Muscle layer of duodenum (tissue), 2 donors: ENCODE results near the gene TBC1D22A.

ENCODE experiments used
- H3K27ac ChIP-seq: one replicate; pipeline ENCODE4 v1.7.0; 2013; ENCODE audit warnings: mild to moderate bottlenecking, low read length
- H3K27me3 ChIP-seq: one replicate; pipeline ENCODE4 v1.7.0; 2013; ENCODE audit warnings: low read depth, mild to moderate bottlenecking, control low read depth, low read length
- H3K36me3 ChIP-seq, 2 donors: one replicate each; pipeline ENCODE4 v1.7.0; 2013; ENCODE audit warnings: low read length in 2 of 2, control low read depth in 1 of 2, mild to moderate bottlenecking in 1 of 2; ENCODE audit not compliant: insufficient read depth in 2 of 2, control insufficient read depth in 1 of 2
- H3K4me1 ChIP-seq, 2 donors: one replicate each; pipeline ENCODE4 v1.7.0; 2013; ENCODE audit warnings: low read length in 2 of 2, mild to moderate bottlenecking in 2 of 2, control low read depth in 1 of 2, moderate library complexity in 1 of 2; ENCODE audit not compliant: insufficient read depth in 2 of 2, control insufficient read depth in 1 of 2
- H3K4me3 ChIP-seq, 2 donors: one replicate each; pipeline ENCODE4 v1.7.0; 2013; ENCODE audit warnings: low read length in 2 of 2, low read depth in 1 of 2, mild to moderate bottlenecking in 1 of 2
- H3K9me3 ChIP-seq, 2 donors: one replicate each; pipeline ENCODE4 v1.7.0; 2013; ENCODE audit warnings: low read length in 2 of 2, control low read depth in 1 of 2, mild to moderate bottlenecking in 1 of 2; ENCODE audit not compliant: control insufficient read depth in 1 of 2
- donor health status: healthy.

Gene TBC1D22A

DNA sequence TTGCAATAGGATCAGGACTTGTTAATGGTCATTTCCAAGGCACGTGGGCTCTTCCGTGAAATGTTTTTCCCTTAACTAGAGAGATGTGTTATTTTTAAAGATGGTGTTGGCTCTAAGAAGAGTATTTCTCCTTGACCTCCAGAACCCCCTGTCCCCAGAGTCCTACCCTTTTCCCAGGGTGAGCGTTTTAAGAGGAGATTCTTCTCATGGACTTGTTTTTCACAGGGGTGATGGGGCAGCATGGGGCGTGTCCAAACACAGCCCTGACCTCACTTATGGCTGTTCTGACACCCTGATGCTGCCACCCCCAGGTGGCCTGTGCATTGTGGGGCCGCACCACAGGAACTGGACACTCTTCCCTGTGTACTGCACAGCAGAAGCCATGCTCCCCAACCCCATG is 335.7 kb downstream of the TBC1D22A start:
- Histone ChIP-seq H3K27ac (no peak overlapping the region), H3K4me1 (no peaks in the 10 kb centered on the region), H3K4me3 (no peak overlapping the region), H3K27me3 (no peaks in the 10 kb centered on the region), H3K9me3 (no peaks in the 10 kb centered on the region), H3K36me3 (peaks cover 3 to 11% of the 10 kb centered on the region in 2 donors)

DNA sequence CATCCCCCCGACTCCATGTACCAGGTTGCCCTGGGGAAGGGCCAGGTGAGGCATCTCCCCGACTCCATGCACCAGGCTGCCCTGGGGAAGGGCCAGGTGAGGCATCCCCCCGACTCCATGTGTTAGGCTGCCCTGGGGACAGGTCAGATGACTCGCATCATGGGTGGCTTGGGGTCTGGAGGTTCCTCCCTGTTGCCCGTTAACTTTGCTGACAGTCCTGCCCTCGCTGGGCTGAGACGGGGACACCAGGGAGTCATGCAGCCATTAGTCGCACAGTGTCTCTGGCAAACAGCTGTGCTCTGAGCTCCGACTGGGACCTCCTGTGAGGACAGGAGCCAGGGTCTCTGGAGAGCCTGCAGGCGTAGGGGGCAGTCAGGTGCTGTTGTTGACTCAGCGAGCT is 336.1 kb downstream of the TBC1D22A start:
- no peak overlapping the region for H3K4me3 ChIP-seq
- H3K9me3 ChIP-seq = no peaks in the 10 kb centered on the region
- no peak overlapping the region for H3K27ac ChIP-seq
- H3K4me1 ChIP-seq = no peaks in the 10 kb centered on the region
- no peaks in the 10 kb centered on the region for H3K27me3 ChIP-seq
- peaks cover 3 to 11% of the 10 kb centered on the region in 2 donors for H3K36me3 ChIP-seq

DNA sequence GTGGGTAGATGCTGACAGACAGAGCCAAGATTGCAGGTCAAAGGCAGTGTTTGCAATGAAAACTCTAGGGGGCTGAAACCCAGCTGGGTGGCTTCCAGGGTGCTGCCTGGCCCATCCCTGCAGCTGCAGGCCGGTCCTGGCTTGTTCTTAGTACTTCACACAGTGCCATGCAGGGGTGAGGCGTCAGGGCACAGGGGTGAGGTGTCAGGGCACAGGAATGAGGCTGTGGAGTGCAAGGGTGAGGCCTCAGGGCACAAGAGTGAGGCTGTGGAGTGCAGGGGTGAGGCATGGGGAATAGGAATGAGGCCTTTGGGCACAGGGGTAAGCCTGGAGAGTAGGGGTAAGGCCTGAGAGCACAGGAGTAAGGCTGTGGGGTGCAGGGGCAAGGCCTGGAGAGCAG is 337.6 kb downstream of the TBC1D22A start:
- no peaks in the 10 kb centered on the region for H3K9me3 ChIP-seq
- H3K27ac ChIP-seq = no peak overlapping the region
- no peaks in the 10 kb centered on the region for H3K4me1 ChIP-seq
- H3K36me3 ChIP-seq = peaks cover 3 to 11% of the 10 kb centered on the region in 2 donors
- H3K4me3 ChIP-seq = no peak overlapping the region
- H3K27me3 ChIP-seq = no peaks in the 10 kb centered on the region

DNA sequence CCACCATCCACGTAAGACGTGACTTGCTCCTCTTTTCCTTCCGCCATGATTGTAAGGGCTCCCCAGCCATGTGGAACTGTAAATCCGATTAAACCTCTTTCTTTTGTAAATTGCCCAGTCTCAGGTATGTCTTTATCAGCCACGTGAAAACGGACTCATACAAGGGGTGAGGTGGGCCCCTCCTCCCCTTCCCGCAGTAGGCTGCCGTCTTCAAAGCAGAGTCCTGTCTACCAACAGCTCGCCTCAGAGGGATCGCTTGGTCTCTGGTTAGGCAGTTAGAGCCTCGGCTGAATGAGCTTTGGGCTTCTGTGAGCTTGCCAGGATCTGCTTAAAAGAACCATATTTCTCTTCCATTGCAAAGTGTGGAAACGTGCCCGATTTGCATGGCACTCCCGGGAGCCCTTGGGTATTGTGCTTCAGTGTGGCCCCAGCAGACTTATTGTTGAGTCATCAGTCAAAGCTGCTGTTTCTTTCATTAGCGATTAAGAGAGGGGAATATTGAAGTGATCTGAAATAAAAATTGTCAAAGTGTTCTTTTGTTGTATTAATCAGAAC is 338.3 kb downstream of the TBC1D22A start:
- no peak overlapping the region for H3K27ac ChIP-seq
- no peaks in the 10 kb centered on the region for H3K4me1 ChIP-seq
- no peak overlapping the region for H3K4me3 ChIP-seq
- no peaks in the 10 kb centered on the region for H3K27me3 ChIP-seq
- H3K9me3 ChIP-seq = no peaks in the 10 kb centered on the region
- H3K36me3 ChIP-seq = peaks cover 3 to 11% of the 10 kb centered on the region in 2 donors

DNA sequence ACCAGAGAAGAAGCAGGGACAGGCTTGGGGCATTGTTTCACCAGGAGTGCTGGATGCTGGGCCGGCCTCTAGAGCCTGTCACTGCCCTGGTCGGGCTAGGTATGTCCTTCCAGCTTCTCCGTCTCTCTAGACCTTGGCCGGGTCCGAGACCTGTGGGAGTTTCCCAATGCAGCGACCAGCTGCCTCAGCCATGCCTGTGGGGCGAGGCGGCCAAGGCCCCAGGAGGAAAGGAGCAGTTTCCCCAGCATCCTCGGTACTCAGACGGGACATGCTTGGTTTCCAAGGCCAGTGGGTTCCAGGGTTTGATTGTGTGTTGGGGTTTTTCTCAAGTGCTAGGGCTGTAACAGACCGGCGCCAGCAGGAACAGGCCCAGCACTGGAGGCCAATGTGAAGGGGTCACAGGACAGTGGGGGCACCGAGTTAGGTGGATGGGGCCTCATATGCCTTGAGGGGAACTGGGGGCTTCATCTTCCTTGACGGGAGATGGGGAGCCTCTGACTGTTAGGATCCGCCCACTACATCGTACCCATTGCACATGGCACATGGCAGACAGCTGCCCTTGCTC is 339.0 kb downstream of the TBC1D22A start:
- Histone ChIP-seq H3K4me3 (no peak overlapping the region), H3K27ac (no peak overlapping the region), H3K36me3 (peaks cover 3 to 11% of the 10 kb centered on the region in 2 donors), H3K9me3 (no peaks in the 10 kb centered on the region), H3K4me1 (no peaks in the 10 kb centered on the region), H3K27me3 (no peaks in the 10 kb centered on the region)

DNA sequence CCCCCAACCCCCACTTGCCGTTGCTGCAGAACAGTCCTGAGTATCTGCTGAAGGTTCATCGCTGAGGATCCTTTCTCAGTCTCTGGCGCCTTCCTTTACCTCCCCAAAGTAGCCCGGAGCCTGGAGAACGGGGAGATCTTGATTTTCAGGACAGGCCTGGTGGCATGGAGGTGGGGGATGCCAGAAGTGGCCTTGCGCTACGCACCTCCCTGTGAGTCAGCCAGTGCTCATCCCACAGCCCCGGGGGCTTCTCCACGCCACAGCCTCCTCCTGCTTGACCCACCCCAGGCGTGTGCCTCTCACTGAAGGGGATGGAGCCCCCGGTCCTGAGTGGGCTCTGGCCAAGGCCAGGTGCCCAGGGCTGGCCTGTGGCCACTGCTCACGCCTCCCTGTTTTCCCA is 339.6 kb downstream of the TBC1D22A start:
- H3K27me3 ChIP-seq = no peaks in the 10 kb centered on the region
- no peaks in the 10 kb centered on the region for H3K4me1 ChIP-seq
- peaks cover 3 to 11% of the 10 kb centered on the region in 2 donors for H3K36me3 ChIP-seq
- H3K4me3 ChIP-seq = no peak overlapping the region
- no peak overlapping the region for H3K27ac ChIP-seq
- no peaks in the 10 kb centered on the region for H3K9me3 ChIP-seq

DNA sequence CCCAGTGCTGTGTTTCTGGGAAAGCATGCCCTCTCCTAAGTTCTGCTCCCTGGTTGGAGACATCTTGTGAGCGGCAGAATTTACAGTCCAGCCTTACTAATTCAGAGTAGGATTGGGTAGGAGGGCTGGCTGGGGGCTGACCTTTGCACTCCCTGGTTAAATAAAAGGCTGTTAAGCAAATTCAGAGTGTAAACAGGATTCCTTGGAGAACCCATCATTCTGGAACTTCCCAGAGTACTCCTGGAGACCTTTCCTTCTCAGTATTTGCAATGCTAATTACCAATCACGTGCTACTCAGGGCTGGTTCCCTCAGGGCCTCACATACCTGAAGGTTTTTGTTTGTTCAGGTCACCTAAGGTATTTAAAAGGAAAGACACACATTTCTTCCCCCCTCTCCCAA is 340.2 kb downstream of the TBC1D22A start:
- Histone ChIP-seq H3K4me3 (no peak overlapping the region), H3K27me3 (no peaks in the 10 kb centered on the region), H3K36me3 (peaks cover 3 to 11% of the 10 kb centered on the region in 2 donors), H3K9me3 (no peaks in the 10 kb centered on the region), H3K27ac (no peak overlapping the region), H3K4me1 (no peaks in the 10 kb centered on the region)

DNA sequence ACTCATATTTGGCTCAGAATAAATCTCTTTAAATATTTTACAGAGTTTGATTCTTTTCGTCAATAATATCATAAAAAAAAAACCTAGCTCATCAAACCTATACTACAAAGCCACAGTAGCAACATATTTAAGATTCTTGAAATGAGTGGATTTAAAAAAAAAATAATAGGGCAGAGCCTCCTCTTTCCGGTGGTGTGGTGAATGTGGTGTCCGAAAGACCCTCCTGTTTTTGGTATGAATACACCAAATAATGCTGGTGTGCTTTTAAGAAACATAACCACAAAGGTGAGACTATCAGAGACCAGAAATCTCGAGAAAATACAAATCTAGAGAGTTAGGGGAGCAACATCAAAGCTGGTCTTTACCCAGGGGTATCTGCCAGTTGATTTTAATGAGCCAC is 342.6 kb downstream of the TBC1D22A start:
- no peak overlapping the region for H3K4me3 ChIP-seq
- H3K27me3 ChIP-seq = no peaks in the 10 kb centered on the region
- H3K4me1 ChIP-seq = no peaks in the 10 kb centered on the region
- no peak overlapping the region for H3K27ac ChIP-seq
- H3K36me3 ChIP-seq = peaks cover 3 to 11% of the 10 kb centered on the region in 2 donors
- no peaks in the 10 kb centered on the region for H3K9me3 ChIP-seq

DNA sequence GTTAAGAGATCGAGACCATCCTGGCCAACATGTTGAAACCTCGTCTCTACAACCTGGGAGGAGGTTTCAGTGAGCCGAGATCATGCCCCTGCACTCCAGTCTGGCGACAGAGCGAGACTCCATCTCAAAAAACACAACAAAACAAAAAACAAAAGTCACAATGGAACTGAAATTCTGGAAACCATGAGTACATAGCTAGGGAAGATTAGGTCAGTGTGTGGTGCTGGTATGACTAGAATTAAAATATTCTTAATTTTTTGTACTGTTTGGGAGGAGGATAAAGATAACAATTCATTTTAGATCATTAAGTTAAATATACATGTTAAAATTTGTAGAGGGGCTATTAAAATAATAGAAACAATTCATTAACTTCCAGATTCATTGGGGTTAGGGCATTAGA is 344.4 kb downstream of the TBC1D22A start:
- Histone ChIP-seq H3K27ac (no peak overlapping the region), H3K4me1 (no peaks in the 10 kb centered on the region)

DNA sequence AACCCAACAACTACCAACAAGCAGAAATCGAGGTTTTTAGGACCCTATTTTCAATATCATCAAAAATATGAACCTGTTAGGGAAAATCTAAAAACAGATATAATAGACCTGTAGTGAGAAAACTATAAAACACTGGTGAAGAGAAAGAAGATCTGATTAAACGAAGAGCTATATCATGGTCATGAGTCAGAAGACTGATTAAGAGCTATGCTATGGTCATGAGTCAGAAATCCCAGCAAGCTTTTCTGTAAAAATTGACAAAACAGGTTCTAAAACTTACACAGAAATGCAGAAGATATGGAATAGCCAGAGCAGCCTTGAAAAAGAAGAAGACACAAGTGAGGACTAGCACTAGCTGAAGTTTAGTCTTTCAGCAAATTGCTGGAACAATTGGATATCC is 345.0 kb downstream of the TBC1D22A start:
- H3K4me3 ChIP-seq = no peak overlapping the region
- no peaks in the 10 kb centered on the region for H3K27me3 ChIP-seq
- H3K27ac ChIP-seq = no peak overlapping the region
- H3K36me3 ChIP-seq = peaks cover 0 to 9% of the 10 kb centered on the region in 2 donors
- no peaks in the 10 kb centered on the region for H3K4me1 ChIP-seq
- no peaks in the 10 kb centered on the region for H3K9me3 ChIP-seq

More for the DNA sequence above, 344.4 kb downstream of the TBC1D22A start:
- no peaks in the 10 kb centered on the region for H3K9me3 ChIP-seq
- H3K4me3 ChIP-seq = no peak overlapping the region
- no peaks in the 10 kb centered on the region for H3K27me3 ChIP-seq
- H3K36me3 ChIP-seq = peaks cover under 1 to 5% of the 10 kb centered on the region in 2 donors

DNA sequence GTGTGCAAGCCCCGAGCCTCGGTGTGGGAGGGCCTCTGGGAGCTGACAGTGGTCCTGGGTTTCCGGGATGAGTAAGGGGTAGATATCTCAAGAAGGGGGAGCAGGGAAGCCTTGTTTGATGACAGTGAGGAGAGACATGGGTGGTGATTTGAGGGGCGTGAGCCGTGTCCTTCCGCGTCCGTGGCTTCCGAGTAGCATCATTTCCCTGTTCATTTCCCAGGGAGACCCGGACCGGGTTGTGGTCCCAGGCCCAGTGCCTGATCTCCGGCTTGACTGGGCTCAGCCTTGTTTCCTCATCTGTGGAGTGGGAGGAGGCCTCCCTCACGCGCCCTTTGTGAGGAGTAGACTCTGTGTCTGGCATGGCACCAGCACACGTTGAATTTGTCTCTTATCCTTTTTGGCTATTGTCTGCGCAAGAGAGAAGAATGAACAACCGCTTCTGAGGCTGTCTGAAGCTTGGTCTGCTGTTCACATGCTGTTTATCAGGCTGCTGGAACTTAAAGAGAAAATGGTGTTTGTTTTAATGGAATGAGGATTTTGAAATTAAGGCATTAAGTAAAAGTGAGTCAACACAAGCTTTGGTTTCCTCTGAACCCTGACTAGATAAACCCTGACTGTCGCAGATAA is 348.5 kb downstream of the TBC1D22A start:
- H3K27ac ChIP-seq = no peak overlapping the region
- H3K36me3 ChIP-seq = peaks cover 0 to 18% of the 10 kb centered on the region in 2 donors
- H3K4me3 ChIP-seq = no peak overlapping the region
- no peaks in the 10 kb centered on the region for H3K4me1 ChIP-seq
- H3K9me3 ChIP-seq = no peaks in the 10 kb centered on the region
- no peaks in the 10 kb centered on the region for H3K27me3 ChIP-seq
